ELF-1 (cell line): Measurements from ENCODE around the gene ACO2.
"Not testable (repeated sequence)": the region's sequence is repeated elsewhere in the genome, so short reads cannot be mapped to it uniquely, and the experiment has no call there.

ENCODE experiments used
- DNase-seq: peaks from one replicate; pipeline ENCODE4 v3.0.0-alpha.2; 2016; ENCODE audit warnings: low read depth, low spot score

The ACO2 gene

GRCh38 chr22:41448189-41448808, 20.6 kb upstream of the ACO2 start:
- DNase-seq = peak; percentile 99

- no peak for DNase-seq
These were observed 10.7 kb upstream of the ACO2 start for GRCh38 chr22:41458161-41458728.

GRCh38 chr22:41459431-41459830, 9.5 kb upstream of the ACO2 start:
- no peak for DNase-seq

GRCh38 chr22:41460071-41460470, 8.8 kb upstream of the ACO2 start:
- not testable (repeated sequence) for DNase-seq

GRCh38 chr22:41461901-41462300, 7.0 kb upstream of the ACO2 start:
- no peak for DNase-seq

GRCh38 chr22:41469218-41469851, 418 bp downstream of the ACO2 start:
- DNase-seq = no peak

- DNase-seq = no peak
These were observed 2.0 kb downstream of the ACO2 start for GRCh38 chr22:41470886-41471285.

GRCh38 chr22:41471568-41471967, 2.7 kb downstream of the ACO2 start:
- no peak for DNase-seq

- no peak for DNase-seq
These were observed 6.0 kb downstream of the ACO2 start for GRCh38 chr22:41474872-41475451.

GRCh38 chr22:41478473-41478872, 9.6 kb downstream of the ACO2 start:
- no peak for DNase-seq

GRCh38 chr22:41478891-41479521, 10.1 kb downstream of the ACO2 start:
- no peak for DNase-seq

- no peak for DNase-seq
These were observed 10.9 kb downstream of the ACO2 start for GRCh38 chr22:41479671-41480396.

GRCh38 chr22:41480397-41480735, 11.4 kb downstream of the ACO2 start:
- DNase-seq = no peak

- no peak for DNase-seq
These were observed 12.4 kb downstream of the ACO2 start for GRCh38 chr22:41481131-41481830.

- no peak for DNase-seq
These were observed 13.0 kb downstream of the ACO2 start for GRCh38 chr22:41481925-41482318.

- DNase-seq = no peak
These were observed 13.5 kb downstream of the ACO2 start for GRCh38 chr22:41482319-41482935.

- no peak for DNase-seq
These were observed 16.1 kb downstream of the ACO2 start for GRCh38 chr22:41485033-41485432.

GRCh38 chr22:41487037-41487935, 18.4 kb downstream of the ACO2 start:
- DNase-seq = no peak

GRCh38 chr22:41488076-41488475, 19.2 kb downstream of the ACO2 start:
- DNase-seq = no peak
